Spleen (tissue), 11 donors: ENCODE results near the gene GRIK5. TPM values are rescaled to one million over a fixed set of nuclear protein-coding genes. Genes with fewer than 3 reads are reported as not detected.
"Not testable (repeated sequence)": the region's sequence is repeated elsewhere in the genome, so short reads cannot be mapped to it uniquely, and the experiment has no call there.

Experiments used
- DNase-seq: peaks from one replicate; pipeline ENCODE4 v3.0.0-alpha.2; 2020
- H3K27ac ChIP-seq, 8 donors: fragments of 200-600 bp; sonication (generic) in 7 of 8; 1 replicate in 4 of 8; 2 replicates in 4 of 8; pipeline versions ENCODE4 v1.5.0 to v1.8.0; 2016 to 2021; ENCODE audit warnings: inconsistent platforms in 4 of 8, mild to moderate bottlenecking in 4 of 8, moderate library complexity in 1 of 8
- H3K27me3 ChIP-seq, 7 donors: fragments of 200-600 bp; sonication (generic) in 6 of 7; replicated peaks in 1 of 7; 1 replicate in 4 of 7; 2 replicates in 3 of 7; pipeline versions ENCODE4 v1.5.0 to v1.8.0; 2016 to 2021; ENCODE audit warnings: inconsistent platforms in 3 of 7, mild to moderate bottlenecking in 1 of 7
- H3K36me3 ChIP-seq, 6 donors: fragments of 200-600 bp; sonication (generic) in 5 of 6; 1 replicate in 4 of 6; 2 replicates in 2 of 6; pipeline versions ENCODE4 v1.5.0 to v1.8.0; 2016 to 2021; ENCODE audit warnings: inconsistent platforms in 2 of 6
- H3K4me1 ChIP-seq, 6 donors: fragments of 200-600 bp; sonication (generic) in 5 of 6; 1 replicate in 3 of 6; 2 replicates in 3 of 6; pipeline versions ENCODE4 v1.5.0 to v1.8.0; 2016 to 2021; ENCODE audit warnings: inconsistent platforms in 3 of 6
- H3K4me3 ChIP-seq, 8 donors: fragments of 200-600 bp; sonication (generic) in 7 of 8; 1 replicate in 4 of 8; 2 replicates in 4 of 8; pipeline versions ENCODE4 v1.5.0 to v1.8.0; 2016 to 2021; ENCODE audit warnings: inconsistent platforms in 4 of 8, mild to moderate bottlenecking in 4 of 8, moderate library complexity in 2 of 8
- H3K9me3 ChIP-seq, 8 donors: fragments of 200-600 bp; sonication (generic) in 7 of 8; 1 replicate in 4 of 8; 2 replicates in 4 of 8; pipeline versions ENCODE4 v1.5.0 to v1.8.0; 2016 to 2021; ENCODE audit warnings: inconsistent platforms in 4 of 8
- POLR2A ChIP-seq, 3 donors: fragments of 450-650 bp; IDR thresholded peaks; one replicate each; pipeline ENCODE4 v1.5.1; 2017; ENCODE audit warnings: antibody characterized with exemption in 3 of 3, mild to moderate bottlenecking in 1 of 3
- POLR2AphosphoS5 ChIP-seq, 3 donors: sonication (generic); formaldehyde crosslinking; IDR thresholded peaks; one replicate each; pipeline ENCODE4 v1.5.1; 2017; ENCODE audit warnings: antibody characterized with exemption in 3 of 3
- WGBS, 5 donors: extraction: QIAGEN DNeasy Blood & Tissue Kit in 3 of 5; methylation state at CpG; one replicate each; pipeline versions ENCODE4 v1.1.5 to v1.1.7; 2013 to 2018; 5-methylcytosine and 5-hydroxymethylcytosine counted together
- intact Hi-C: fragments of 100-400 bp; cut with DNase I; formaldehyde crosslinking; loops from one replicate; pipeline ENCODE4 v1.15.0; 2023; ENCODE audit warnings: low total_unique reads
- polyA plus RNA-seq, 3 donors: library from polyadenylated mRNA; stranded (reverse); fragments of 200-250 nt; gene quantifications; one replicate each; pipeline ENCODE4 v1.2.1, GENCODE V29; 2013
- total RNA-seq, 7 donors: library from RNA; depleted of rRNA in 3 of 7; stranded (reverse); fragments of >200 nt in 3 of 7; fragmentation: NEBNext Ultra II Directional in 4 of 7; extraction: Animal tissue kit (Norgen Biotek cat#: 25700) in 4 of 7; gene quantifications; one replicate each; pipeline versions ENCODE4 v1.1.0 to v1.2.1, GENCODE V29; 2016 to 2021
- TF ChIP-seq, protein P1 (sequence below), 11 experiments: fragments of 200-600 bp in 7 of 11; fragments of 450-650 bp in 4 of 11; sonication (generic) in 4 of 11; IDR thresholded peaks in 8 of 11; conservative IDR thresholded peaks in 3 of 11; 1 replicate in 7 of 11; 2 replicates in 4 of 11; pipeline versions ENCODE4 v1.4.0 to v1.8.0; 2016 to 2021; ENCODE audit warnings: antibody characterized with exemption in 11 of 11, inconsistent platforms in 4 of 11, mild to moderate bottlenecking in 1 of 11
- donor health status: healthy with polysubstance abuse.
- donor health status: DM: no; HTN: no; CAD: no; lungs with moderate emphysema.
- donor health status: DM: no; HTN: no; CAD: no.
- donor health status: Bipolar disorder and iron deficiency.
- donor health status: healthy.
- donor health status: DM: no; HTN: no; CAD: no.
- donor health status: DM: yes; HTN: yes; CAD: no.

Gene GRIK5
- total and polyA plus RNA-seq, 10 donors = 0.94 to 4.7 (median 2.1) TPM

DNA sequence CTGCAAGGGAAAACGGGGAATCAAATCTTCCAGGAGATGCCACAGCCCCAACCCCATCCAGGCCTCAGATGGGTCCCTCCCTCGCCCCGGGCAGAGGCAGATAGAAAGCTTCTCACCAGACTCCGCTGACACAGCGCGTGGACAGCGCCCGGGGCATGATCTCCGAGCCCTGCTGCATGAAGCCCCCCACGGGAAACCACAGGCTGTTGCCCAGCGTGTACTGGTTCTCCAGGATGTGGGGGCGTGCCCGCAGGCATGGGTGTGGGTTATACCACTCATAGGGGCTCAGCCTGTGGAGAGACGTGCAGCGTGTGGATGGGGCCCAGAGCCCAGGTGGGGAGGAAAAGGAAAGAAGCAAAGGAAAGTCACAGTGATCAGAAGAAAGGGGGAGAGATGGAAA is 48.8 kb downstream of the GRIK5 start:
- no peak for DNase-seq
- H3K4me3 ChIP-seq = no peak overlapping the region
- intact Hi-C loops = no loop called here
- H3K9me3 ChIP-seq = peaks cover 0 to 3% (median 0%) of the 10 kb centered on the region in 8 donors
- H3K27ac ChIP-seq = no peak overlapping the region
- TF ChIP-seq, protein P1, sequence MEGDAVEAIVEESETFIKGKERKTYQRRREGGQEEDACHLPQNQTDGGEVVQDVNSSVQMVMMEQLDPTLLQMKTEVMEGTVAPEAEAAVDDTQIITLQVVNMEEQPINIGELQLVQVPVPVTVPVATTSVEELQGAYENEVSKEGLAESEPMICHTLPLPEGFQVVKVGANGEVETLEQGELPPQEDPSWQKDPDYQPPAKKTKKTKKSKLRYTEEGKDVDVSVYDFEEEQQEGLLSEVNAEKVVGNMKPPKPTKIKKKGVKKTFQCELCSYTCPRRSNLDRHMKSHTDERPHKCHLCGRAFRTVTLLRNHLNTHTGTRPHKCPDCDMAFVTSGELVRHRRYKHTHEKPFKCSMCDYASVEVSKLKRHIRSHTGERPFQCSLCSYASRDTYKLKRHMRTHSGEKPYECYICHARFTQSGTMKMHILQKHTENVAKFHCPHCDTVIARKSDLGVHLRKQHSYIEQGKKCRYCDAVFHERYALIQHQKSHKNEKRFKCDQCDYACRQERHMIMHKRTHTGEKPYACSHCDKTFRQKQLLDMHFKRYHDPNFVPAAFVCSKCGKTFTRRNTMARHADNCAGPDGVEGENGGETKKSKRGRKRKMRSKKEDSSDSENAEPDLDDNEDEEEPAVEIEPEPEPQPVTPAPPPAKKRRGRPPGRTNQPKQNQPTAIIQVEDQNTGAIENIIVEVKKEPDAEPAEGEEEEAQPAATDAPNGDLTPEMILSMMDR (IDR thresholded peaks at IDR 0.05 in 8 of 11, conservative IDR thresholded peaks at IDR 0.05 in 3 of 11) = no peak
- TF ChIP-seq POLR2AphosphoS5 (IDR thresholded peaks at IDR 0.05) = no peak
- TF ChIP-seq POLR2A (IDR thresholded peaks at IDR 0.05) = no peak
- H3K27me3 ChIP-seq = peaks cover 0 to 11% (median 0%) of the 10 kb centered on the region in 7 donors
- WGBS, 5 donors = 61 to 78% (median 70%) methylated on average over 15 of the region's 15 CpGs
- H3K36me3 ChIP-seq = no peaks in the 10 kb centered on the region
- peaks cover 0 to 5% (median 0%) of the 10 kb centered on the region in 6 donors for H3K4me1 ChIP-seq

DNA sequence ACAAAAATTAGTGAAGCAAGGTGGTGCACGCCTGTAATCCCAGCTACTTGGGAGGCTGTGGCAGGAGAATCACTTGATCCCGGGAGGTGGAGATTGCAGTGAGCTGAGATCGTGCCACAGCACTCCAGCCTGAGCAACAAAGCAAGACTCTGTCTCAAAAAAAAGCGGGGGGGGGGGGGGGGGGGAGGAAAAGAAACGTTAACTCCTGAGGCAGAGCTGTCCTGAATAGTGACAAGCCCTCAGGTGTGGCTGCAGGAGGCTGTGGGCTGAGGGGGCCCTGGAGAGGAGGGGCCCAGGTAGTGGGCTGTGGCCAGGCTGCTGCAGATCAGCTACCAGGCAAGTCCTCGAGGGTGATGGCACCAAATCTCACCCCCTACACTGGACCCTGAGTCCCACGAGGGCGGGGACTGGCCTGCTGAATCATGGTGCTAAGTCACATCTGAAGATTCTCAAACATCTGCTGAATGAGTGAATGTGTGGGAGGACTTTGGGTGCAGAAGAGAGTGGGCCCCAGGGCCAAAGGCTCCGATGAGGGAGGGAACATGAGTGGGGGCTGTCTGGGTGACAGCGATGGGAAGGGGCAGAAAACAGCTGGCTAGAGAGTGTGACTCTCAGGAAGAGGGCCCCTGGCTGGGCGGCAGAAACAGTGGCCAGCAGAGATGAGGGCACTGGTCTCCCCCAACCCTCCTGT is 51.4 kb downstream of the GRIK5 start:
- no peak overlapping the region for H3K4me3 ChIP-seq
- no peak overlapping the region for H3K27ac ChIP-seq
- intact Hi-C loops = no loop called here
- TF ChIP-seq POLR2A (IDR thresholded peaks at IDR 0.05) = no peak
- no peak for TF ChIP-seq POLR2AphosphoS5 (IDR thresholded peaks at IDR 0.05)
- TF ChIP-seq, protein P1 (IDR thresholded peaks at IDR 0.05 in 8 of 11, conservative IDR thresholded peaks at IDR 0.05 in 3 of 11) = no peak
- no peak for DNase-seq
- peaks cover 0 to 3% (median 0%) of the 10 kb centered on the region in 8 donors for H3K9me3 ChIP-seq
- no peaks in the 10 kb centered on the region for H3K27me3 ChIP-seq
- 67 to 80% (median 73%) methylated on average over 9 to 11 of the region's 11 CpGs for WGBS, 5 donors
- no peaks in the 10 kb centered on the region for H3K4me1 ChIP-seq
- H3K36me3 ChIP-seq = no peaks in the 10 kb centered on the region

DNA sequence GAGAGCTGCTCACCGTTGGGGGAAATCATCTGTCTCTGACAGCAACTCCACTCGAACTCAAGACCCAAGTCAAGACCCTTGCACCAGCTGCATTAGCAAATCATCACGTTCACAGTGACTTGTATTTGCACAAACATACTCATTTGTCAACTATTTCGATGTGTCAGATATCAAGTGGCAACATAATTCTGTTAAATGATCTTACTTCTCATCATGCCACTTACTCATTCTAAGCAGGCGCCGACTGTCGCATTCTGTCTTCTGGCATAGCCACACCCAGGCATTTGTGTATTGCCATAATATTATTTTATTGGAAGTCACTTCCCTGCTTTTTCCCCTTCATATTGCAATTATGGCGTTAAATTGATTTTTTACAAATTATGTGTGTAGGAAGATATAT is 53.0 kb downstream of the GRIK5 start:
- DNase-seq = no peak
- Histone ChIP-seq H3K27ac (no peak overlapping the region), H3K36me3 (no peaks in the 10 kb centered on the region), H3K9me3 (peaks cover 0 to 3% (median 0%) of the 10 kb centered on the region in 8 donors), H3K4me3 (no peak overlapping the region), H3K27me3 (no peaks in the 10 kb centered on the region), H3K4me1 (no peaks in the 10 kb centered on the region)
- 78 to 86% (median 85%) methylated on average over 8 of the region's 8 CpGs for WGBS, 5 donors
- intact Hi-C loops = no loop called here
- TF ChIP-seq, protein P1 (IDR thresholded peaks at IDR 0.05 in 8 of 11, conservative IDR thresholded peaks at IDR 0.05 in 3 of 11) = no peak
- TF ChIP-seq POLR2A (IDR thresholded peaks at IDR 0.05) (no peak), POLR2AphosphoS5 (IDR thresholded peaks at IDR 0.05) (no peak)

DNA sequence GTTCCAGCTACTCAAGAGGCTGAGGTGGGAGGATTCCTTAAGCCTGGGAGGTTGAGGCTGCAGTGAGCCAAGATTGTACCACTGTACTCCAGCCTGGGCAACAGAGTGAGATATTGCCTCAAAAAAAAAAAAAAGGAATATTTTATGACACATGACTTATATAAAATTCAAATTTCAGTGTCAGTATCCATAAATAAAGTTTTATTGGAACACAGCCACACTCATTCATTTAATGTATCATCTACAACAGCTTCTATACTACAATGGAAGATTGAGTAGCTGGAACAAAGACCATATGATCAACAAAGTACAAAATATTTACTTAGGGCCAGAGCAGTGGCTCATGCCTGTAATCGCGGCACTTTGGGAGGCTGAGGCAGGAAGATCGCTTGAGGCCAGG is 57.3 kb downstream of the GRIK5 start:
- DNase-seq, H3K9me3 ChIP-seq, H3K36me3 ChIP-seq, H3K27ac ChIP-seq, H3K4me1 ChIP-seq, intact Hi-C loops, H3K27me3 ChIP-seq, H3K4me3 ChIP-seq: not testable (repeated sequence)
- WGBS, 5 donors = 96 to 100% (median 98%) methylated on average over 3 of the region's 3 CpGs
